K562 (cell line): ENCODE data around the gene ULBP1. TPM values are rescaled to one million over a fixed set of nuclear protein-coding genes. Genes with fewer than 3 reads are reported as not detected.

Experiments used
- BRF1 ChIP-seq: IDR thresholded peaks from 3 replicates; pipeline ENCODE4 v1.6.1; 2011; ENCODE audit warnings: borderline replicate concordance, mild to moderate bottlenecking; ENCODE audit not compliant: insufficient read length; ENCODE audit errors: extremely low read depth
- CBX8 ChIP-seq: fragments of 200-600 bp; sonication (generic); IDR thresholded peaks from 2 replicates; pipeline ENCODE4 v1.6.1; 2012; ENCODE audit warnings: borderline replicate concordance, mixed run types, low read depth, mild to moderate bottlenecking, moderate library complexity, mixed read lengths, low read length, control low read depth, inconsistent platforms; ENCODE audit not compliant: poor library complexity, severe bottlenecking; ENCODE audit errors: extremely low read depth
- ELF1 ChIP-seq: fragments of 200-800 bp; sonication (Bioruptor generic); IDR thresholded peaks from 2 replicates; pipeline ENCODE4 v1.6.1; 2016; ENCODE audit warnings: missing genetic modification characterization, missing compliant biosample characterization
- EP400 ChIP-seq: fragments of 450-650 bp; IDR thresholded peaks from 2 replicates; pipeline ENCODE4 v1.6.1; 2017; ENCODE audit warnings: antibody characterized with exemption, mild to moderate bottlenecking, moderate library complexity
- EWSR1 ChIP-seq: fragments of 450-650 bp; IDR thresholded peaks from 2 replicates; pipeline ENCODE4 v1.6.1; 2018; ENCODE audit warnings: borderline replicate concordance, mild to moderate bottlenecking, low read depth, moderate library complexity; ENCODE audit not compliant: partially characterized antibody
- HDAC6 ChIP-seq: IDR thresholded peaks from 2 replicates; pipeline ENCODE4 v1.6.1; 2012; ENCODE audit warnings: low read depth, mild to moderate bottlenecking, control low read depth, inconsistent platforms, low read length, moderate library complexity
- HMGN3 ChIP-seq: IDR thresholded peaks from 2 replicates; pipeline ENCODE4 v1.6.1; 2011; ENCODE audit warnings: borderline replicate concordance, low read depth, mild to moderate bottlenecking, mixed read lengths, low read length; ENCODE audit not compliant: insufficient read length; ENCODE audit errors: extremely low read depth
- HNRNPLL ChIP-seq: fragments of 200-400 bp; formaldehyde crosslinking; IDR thresholded peaks from 2 replicates; pipeline ENCODE4 v1.6.1; 2017; ENCODE audit warnings: low read length, low read depth, mild to moderate bottlenecking; ENCODE audit not compliant: poor library complexity, severe bottlenecking
- KAT8 ChIP-seq: fragments of 450-650 bp; IDR thresholded peaks from 2 replicates; pipeline ENCODE4 v1.6.1; 2016; ENCODE audit warnings: low read depth, mild to moderate bottlenecking
- MAFG ChIP-seq: fragments of 450-650 bp; conservative IDR thresholded peaks from 2 replicates; pipeline ENCODE4 v1.6.1; 2016; ENCODE audit warnings: missing genetic modification characterization, missing compliant biosample characterization
- MYC ChIP-seq, 2 experiments: fragments of 250-450 bp in 1 of 2; sonication (Bioruptor Pico) in 1 of 2; IDR thresholded peaks; 2 replicates each; pipeline versions ENCODE4 v1.5.1 to v1.6.1; 2012 to 2021; ENCODE audit warnings: low read depth in 2 of 2, borderline replicate concordance in 1 of 2, improper control_type of control experiment in 1 of 2, low read length in 1 of 2, mild to moderate bottlenecking in 1 of 2, moderate library complexity in 1 of 2
- NELFE ChIP-seq: IDR thresholded peaks from 2 replicates; pipeline ENCODE4 v1.6.1; 2011; ENCODE audit warnings: mild to moderate bottlenecking; ENCODE audit not compliant: insufficient read depth, insufficient read length
- NFYB ChIP-seq: IDR thresholded peaks from 2 replicates; pipeline ENCODE4 v1.6.1; 2011; ENCODE audit warnings: mild to moderate bottlenecking, moderate library complexity; ENCODE audit not compliant: insufficient read length; ENCODE audit errors: extremely low read depth
- RB1 ChIP-seq: fragments of 450-650 bp; IDR thresholded peaks from 2 replicates; pipeline ENCODE4 v1.6.1; 2017; ENCODE audit warnings: low read depth, mild to moderate bottlenecking
- SMC3 ChIP-seq: conservative IDR thresholded peaks from 2 replicates; pipeline ENCODE4 v1.6.1; 2011; ENCODE audit warnings: low read depth, low read length, improper control_type of control experiment; ENCODE audit not compliant: insufficient read depth
- SUPT5H ChIP-seq: fragments of 450-650 bp; IDR thresholded peaks from 2 replicates; pipeline ENCODE4 v1.6.1; 2016
- TBL1XR1 ChIP-seq, 2 experiments: IDR thresholded peaks; 2 replicates each; pipeline ENCODE4 v1.6.1; 2012; ENCODE audit warnings: improper control_type of control experiment in 2 of 2, low read length in 2 of 2, mild to moderate bottlenecking in 1 of 2
- TEAD4 ChIP-seq, 2 experiments: sonication (generic) in 1 of 2; formaldehyde crosslinking in 1 of 2; IDR thresholded peaks; 2 replicates each; pipeline versions ENCODE4 v1.6.1 to v1.8.0; 2012 to 2022; ENCODE audit warnings: borderline replicate concordance in 1 of 2, inconsistent platforms in 1 of 2, low read length in 1 of 2, mild to moderate bottlenecking in 1 of 2, missing genetic modification reagents in 1 of 2
- TRIM24 ChIP-seq, 2 experiments: fragments of 450-650 bp; IDR thresholded peaks; 2 replicates each; pipeline ENCODE4 v1.6.1; 2016
- ZNF384 ChIP-seq: IDR thresholded peaks from 2 replicates; pipeline ENCODE4 v1.6.1; 2012; ENCODE audit warnings: low read depth, low read length, improper control_type of control experiment
- polyA plus RNA-seq, 8 experiments: library from polyadenylated mRNA; depleted of rRNA in 4 of 8; stranded (reverse) in 5 of 8; unstranded in 3 of 8; fragments of >200 nt; fragmentation: Nextera tagmentation in 2 of 8; fragmentation: Illumina TruSeq in 1 of 8; extraction: Ambion mirVana in 2 of 8; extraction: Trizol in 1 of 8; gene quantifications; 2 replicates each; pipeline versions ENCODE4 v1.2.1 to v1.2.3, GENCODE V29; 2011 to 2014; ENCODE audit warnings: inconsistent platforms in 1 of 8, missing spikeins in 1 of 8
- total RNA-seq, 7 experiments: library from RNA; depleted of rRNA in 6 of 7; stranded (reverse); fragments of >200 nt in 6 of 7; fragmentation: Illumina TruSeq in 2 of 7; extraction: Trizol in 2 of 7; gene quantifications; 2 replicates each; pipeline versions ENCODE4 v1.2.1 to v1.2.3, GENCODE V29; 2011 to 2021; ENCODE audit warnings: low replicate concordance in 1 of 7
- TF ChIP-seq, protein P1 (sequence below): fragments of 450-650 bp; IDR thresholded peaks from 2 replicates; pipeline ENCODE4 v1.6.1; 2016
- TF ChIP-seq, protein P2 (sequence below): IDR thresholded peaks from 2 replicates; pipeline ENCODE4 v1.6.1; 2014; ENCODE audit warnings: antibody characterized with exemption

The ULBP1 gene
- total and polyA plus RNA-seq, 9 of the 15 experiments (the other 6 are each of a cell fraction or from before 2014, with no cell fraction given) = 0.33 to 6.0 (median 2.5) TPM

GRCh38 chr6:149963462-149964307 is at the start of gene ULBP1 (continued):
- TF ChIP-seq, protein P1, sequence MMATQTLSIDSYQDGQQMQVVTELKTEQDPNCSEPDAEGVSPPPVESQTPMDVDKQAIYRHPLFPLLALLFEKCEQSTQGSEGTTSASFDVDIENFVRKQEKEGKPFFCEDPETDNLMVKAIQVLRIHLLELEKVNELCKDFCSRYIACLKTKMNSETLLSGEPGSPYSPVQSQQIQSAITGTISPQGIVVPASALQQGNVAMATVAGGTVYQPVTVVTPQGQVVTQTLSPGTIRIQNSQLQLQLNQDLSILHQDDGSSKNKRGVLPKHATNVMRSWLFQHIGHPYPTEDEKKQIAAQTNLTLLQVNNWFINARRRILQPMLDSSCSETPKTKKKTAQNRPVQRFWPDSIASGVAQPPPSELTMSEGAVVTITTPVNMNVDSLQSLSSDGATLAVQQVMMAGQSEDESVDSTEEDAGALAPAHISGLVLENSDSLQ = peak; percentile 97
- TF ChIP-seq RB1 (peak; percentile 82), EP400 (peak; percentile 100), CBX8 (no peak), TEAD4 (IDR thresholded peaks at IDR 0.05; ENCODE audit: low read length) (peak; percentile 29), TEAD4 (CRISPR knock-in tag; IDR thresholded peaks at IDR 0.05; ENCODE audit: borderline replicate concordance) (no peak), HDAC6 (no peak), HNRNPLL (peak; percentile 67), SUPT5H (peak; percentile 79), BRF1 (no peak), EWSR1 (no peak), MAFG (tag) (no peak), ELF1 (0 out of 2 replicates have a peak, but pooled peaks have one; percentile 62), KAT8 (no peak), TRIM24 (IDR thresholded peaks at IDR 0.05) (peak; percentile 36 to 76; a peak in 3 of 4 replicates), TBL1XR1 (IDR thresholded peaks at IDR 0.05; ENCODE audit: low read length in 2 of 2) (peak in 1 of 2 experiments; percentile 42; a peak in 1 of 4 replicates), NELFE (no peak), MYC (IDR thresholded peaks at IDR 0.05; ENCODE audit: low read depth, low read length) (peak; percentile 100), MYC (CRISPR knock-in tag; IDR thresholded peaks at IDR 0.05; ENCODE audit: borderline replicate concordance, low read depth) (peak; percentile 98), ZNF384 (no peak), NFYB (no peak), SMC3 (no peak), HMGN3 (peak; percentile 96)
- TF ChIP-seq, protein P2, sequence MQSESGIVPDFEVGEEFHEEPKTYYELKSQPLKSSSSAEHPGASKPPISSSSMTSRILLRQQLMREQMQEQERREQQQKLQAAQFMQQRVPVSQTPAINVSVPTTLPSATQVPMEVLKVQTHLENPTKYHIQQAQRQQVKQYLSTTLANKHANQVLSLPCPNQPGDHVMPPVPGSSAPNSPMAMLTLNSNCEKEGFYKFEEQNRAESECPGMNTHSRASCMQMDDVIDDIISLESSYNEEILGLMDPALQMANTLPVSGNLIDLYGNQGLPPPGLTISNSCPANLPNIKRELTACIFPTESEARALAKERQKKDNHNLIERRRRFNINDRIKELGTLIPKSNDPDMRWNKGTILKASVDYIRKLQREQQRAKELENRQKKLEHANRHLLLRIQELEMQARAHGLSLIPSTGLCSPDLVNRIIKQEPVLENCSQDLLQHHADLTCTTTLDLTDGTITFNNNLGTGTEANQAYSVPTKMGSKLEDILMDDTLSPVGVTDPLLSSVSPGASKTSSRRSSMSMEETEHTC = no peak
- TF ChIP-seq, all 486 proteins: peak for 160
